Glomerular endothelial cell (primary cell): ENCODE results near the gene RTKN. TPM values are rescaled to one million over a fixed set of nuclear protein-coding genes. Genes with fewer than 3 reads are reported as not detected.
"Not testable (repeated sequence)": the region's sequence is repeated elsewhere in the genome, so short reads cannot be mapped to it uniquely, and the experiment has no call there.

Source experiments
- DNase-seq: peaks from one replicate; pipeline ENCODE4 v3.0.0-alpha.2; 2011; ENCODE audit warnings: low read depth, low spot score; ENCODE audit errors: extremely low read depth
- total RNA-seq: library from RNA; depleted of rRNA; stranded (reverse); fragments of >200 nt; gene quantifications from 2 replicates; pipeline ENCODE4 v1.2.3, GENCODE V29; 2015

RTKN gene
- total RNA-seq, 1 donor from 2014 or later, result 14.5 TPM

DNA sequence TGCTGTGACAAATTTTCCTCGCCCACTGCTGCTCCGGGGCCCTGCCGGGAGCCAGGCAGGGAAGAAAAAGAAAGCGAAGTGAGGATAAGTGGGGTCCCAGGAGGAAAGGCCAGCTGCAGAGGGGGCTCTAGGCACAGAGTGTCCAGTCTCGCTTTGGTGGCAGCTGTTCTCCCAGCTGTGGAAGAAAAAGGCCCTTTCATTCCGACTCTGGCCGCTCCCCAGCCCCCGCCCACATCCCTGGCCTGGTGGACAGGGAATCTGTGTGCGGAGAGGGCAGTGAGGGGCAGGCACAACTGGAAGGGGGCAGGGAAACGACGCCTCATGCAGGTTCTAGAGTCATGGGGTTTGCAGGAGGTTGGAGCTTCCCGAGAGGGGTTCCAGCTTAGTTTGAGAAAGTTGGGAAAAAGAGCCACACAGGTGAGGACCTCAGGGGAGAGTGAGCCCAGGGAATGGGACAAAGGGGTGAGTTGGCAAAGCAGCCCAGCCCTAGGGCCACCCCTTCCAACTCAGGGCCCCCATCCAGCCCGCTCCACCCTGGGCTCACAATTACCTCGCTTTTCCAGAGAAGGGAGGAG is 1.8 kb downstream of the RTKN start:
- DNase-seq, result no peak

DNA sequence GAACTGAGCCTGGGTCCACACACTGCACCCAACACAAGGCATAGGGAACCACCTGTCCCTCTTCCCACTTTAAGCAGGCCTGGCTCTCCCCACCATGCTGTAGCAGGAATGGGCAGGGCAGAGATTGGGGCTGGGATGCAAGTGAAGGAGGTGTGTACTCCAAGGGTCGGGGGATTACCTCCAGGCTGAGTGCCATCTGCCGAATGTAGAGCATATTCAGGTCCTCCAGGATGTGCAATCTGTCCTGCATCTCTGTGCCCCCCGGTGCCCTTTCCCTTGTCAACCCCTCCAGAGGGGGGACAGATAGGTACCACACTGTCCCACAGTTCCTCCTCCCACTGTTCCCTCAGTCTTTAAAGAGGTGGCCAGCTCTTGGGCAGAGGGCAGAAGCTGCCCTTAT is 2.4 kb downstream of the RTKN start:
- no peak for DNase-seq

DNA sequence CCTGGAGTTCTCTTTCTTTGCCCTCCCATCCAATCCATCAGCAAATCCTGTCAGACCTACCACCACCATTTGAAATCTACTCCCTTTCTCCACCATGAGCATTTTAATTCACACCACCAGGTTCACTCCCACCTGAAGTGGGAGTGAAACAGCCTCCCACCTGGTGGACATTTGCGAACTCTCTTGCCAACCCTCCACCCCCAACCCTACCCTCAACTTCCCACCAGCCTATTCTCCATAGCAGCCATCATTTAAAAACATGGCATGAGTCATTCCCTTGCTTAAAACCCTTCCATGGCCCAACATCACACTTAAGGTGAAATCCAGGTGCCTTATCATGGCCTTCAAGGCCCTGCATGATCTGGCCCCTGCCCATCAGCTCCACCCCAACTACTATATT is 3.5 kb downstream of the RTKN start:
- DNase-seq, result no peak

GRCh38 chr2:74436848-74437695 is 4.7 kb downstream of the RTKN start:
- no peak for DNase-seq

GRCh38 chr2:74436111-74436805 is 5.5 kb downstream of the RTKN start:
- no peak for DNase-seq

GRCh38 chr2:74430502-74430901 is 11.2 kb downstream of the RTKN start:
- DNase-seq, result no peak

DNA sequence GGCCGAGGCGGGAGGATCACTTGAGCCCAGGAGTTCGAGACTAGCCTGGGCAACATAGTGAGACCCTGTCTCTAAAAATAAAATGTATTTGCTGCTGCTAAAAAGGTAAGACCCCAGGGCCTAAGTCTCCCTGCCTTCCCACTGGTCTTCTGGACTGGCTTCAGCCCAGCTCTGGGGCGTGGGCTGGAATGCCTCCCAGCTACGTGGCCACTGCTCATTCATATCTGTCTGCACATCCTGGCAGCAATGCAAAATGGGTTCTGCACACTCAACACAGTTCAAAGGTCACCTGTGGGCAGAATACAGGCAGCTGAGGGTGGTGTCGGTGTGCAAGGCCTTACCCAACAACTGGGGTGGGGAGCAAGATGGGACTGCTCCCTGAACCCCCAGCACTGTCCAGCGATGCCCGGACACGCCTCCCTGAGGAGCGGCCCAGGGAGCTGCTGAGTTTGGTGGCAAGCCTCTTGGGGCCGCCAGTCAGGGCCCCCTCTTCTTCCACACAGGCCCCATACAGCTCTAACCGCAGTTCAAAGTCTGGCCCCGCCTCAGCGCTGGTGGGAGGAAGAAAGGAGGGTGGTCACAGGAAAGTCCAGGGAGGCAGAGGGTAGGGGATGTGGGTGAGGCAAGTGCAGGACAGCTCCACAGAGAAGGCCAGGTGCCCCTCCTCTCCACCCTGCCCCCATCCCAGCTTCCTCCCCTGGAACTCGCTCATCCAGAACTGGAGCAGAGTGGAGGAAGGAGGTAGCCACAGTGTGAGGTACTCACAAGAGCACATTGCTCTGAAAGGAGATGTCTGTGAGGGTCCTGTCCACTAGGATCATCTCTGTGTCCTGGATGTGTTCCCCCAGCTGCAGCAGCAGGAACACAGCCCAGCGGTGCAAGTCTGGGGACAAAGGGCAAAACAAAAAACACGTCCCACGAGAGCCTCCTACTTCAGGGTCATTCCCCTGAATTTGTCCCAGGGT is 12.0 kb downstream of the RTKN start:
- DNase-seq, result no peak

GRCh38 chr2:74428675-74429074 is 13.1 kb downstream of the RTKN start:
- no peak for DNase-seq

GRCh38 chr2:74427551-74427950 is 14.2 kb downstream of the RTKN start:
- no peak for DNase-seq

DNA sequence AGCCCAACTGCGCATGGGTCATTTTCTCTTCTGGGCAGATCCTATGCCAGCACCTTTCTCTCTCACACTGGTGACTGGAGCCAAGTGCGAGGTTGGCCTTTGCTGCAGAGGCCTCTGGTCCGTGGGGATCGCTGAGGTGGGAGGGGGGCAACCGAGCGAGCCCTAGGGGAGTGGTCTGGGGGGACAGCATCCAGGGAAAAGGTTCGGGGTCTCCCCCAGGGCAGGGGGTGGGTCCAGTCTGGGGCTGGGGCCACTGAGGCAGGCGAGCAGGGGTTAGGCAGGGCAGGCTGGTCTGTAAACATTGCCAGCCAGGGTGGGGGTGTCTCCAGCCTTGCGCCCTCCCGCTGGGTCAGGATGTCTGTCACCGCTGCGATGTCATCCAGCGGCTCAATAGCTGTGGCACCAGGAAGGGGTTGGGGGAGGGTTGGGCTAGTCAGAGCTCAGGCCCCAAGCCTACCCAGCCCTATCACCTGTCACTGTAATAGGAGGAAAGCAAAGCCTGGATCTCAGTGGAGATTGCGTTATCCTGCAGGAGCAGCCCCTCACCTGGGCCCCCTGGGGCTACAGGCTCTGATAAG is 15.5 kb downstream of the RTKN start:
- no peak for DNase-seq

DNA sequence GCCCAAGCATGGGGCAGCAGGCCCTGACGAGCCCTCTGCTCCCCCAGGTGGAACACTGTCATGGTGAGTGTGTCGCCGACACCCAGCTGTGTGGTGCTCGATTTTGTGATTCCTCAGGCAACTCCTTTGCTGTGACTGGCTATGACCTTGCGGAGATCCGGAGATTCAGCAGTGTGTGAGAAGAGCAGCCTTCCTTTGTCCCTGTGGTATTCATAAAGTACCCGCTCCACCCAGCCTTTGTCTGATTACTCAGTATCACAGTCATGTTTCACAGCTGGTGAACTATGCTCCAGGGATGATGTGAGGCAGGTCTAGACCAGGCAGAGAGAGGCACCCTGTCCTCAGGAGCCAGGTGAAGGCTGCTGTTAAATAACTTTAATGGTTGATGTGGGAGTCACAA is 16.2 kb downstream of the RTKN start:
- DNase-seq, result no peak

DNA sequence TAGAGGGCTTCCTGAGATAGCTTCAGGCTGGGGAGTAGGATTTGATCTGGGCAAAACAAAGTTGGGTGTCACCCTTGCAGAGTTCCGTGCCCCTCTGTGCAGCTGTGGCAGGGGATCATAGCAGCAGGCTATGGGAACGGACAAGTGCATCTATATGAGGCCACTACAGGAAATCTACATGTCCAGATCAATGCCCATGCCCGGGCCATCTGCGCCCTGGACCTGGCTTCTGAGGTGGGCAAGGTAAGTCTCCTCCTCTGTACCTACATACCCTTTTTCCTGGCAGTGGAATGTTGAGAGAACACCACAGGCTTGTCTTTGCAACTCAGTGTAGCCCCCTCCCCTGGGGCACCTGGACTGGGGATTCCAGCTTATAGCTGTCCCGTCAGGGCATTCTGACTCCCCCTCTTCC is 16.7 kb downstream of the RTKN start:
- DNase-seq, result no peak

DNA sequence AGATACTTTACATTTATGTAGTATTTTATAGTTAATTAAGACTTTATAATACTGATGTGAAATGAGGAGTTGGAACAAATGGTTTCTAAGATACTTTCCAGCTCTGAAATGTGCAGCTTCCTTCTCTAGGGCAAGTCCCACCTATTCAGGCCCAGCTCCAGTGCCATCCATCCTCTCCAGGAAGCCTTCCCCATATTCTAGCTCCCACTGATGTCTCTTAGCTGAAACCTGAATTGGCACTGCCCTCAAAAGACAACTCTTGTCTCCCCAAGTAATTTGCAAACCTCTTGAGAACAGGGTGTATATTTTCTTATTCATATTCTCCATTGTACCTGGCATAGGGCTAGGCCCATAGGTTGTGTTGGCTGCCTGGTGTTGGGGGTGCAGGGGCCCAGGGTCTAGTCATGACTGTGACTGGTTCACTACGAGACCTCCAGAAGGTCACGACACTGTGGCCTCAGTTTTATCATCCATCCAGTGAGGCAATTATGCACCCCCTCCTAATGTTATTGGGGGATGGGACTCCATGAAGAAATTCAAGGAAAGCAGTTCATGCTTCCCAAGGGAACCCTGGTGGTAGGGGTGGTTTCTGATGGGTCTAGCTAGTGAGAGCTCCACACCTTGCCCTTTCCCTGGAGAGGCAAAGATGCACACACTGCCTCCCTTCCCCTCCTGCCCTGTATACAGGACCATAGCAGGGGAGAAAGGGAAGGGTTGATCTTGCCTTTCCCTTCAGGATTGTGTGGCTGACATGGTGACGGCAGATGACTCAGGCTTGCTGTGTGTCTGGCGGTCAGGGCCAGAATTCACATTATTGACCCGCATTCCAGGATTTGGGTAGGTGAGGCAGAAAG is 17.4 kb downstream of the RTKN start:
- no peak for DNase-seq

- DNase-seq, result no peak
These were observed 18.3 kb downstream of the RTKN start for GRCh38 chr2:74423231-74424095.

- no peak for DNase-seq
These were observed 20.4 kb downstream of the RTKN start, which contains the start of the genes C2orf81 and WDR54 for GRCh38 chr2:74421221-74421870. C2orf81 (minus strand) TSS chr2:74421619; CDS start chr2:74421560, 59 bp downstream. WDR54 (plus strand) TSS chr2:74421730; CDS start chr2:74422154, 424 bp downstream.

DNA sequence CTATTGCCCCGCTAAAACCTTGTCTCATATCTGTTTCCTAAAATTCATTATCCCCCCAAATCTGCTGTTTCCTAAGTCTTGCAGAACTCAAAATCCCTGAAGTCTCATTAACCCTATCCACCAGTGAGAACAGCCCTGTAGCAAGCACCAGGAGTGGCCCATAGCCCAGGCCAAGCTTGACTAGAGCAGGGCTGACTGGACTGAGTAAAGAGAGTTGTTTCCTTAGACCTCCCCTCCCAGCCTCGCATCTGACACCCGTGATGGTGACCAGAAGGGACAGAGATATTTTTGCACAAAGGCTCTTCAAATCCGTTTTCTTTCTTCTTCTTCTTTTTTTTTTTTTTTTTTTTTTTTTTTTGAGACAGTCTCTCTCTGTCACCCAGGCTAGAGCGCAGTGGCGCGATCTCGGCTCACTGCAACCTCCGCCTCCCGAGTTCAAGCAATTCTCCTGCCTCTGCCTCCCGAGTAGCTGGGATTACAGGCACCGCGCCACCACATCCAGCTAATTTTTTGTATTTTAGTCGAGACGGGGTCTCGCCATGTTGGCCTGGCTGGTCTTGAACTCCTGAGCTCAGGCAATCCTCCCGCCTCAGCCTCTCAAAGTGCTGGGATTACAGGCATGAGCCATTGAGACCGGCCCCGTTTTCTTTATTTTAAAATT is 21.2 kb downstream of the RTKN start:
- DNase-seq, result not testable (repeated sequence)

DNA sequence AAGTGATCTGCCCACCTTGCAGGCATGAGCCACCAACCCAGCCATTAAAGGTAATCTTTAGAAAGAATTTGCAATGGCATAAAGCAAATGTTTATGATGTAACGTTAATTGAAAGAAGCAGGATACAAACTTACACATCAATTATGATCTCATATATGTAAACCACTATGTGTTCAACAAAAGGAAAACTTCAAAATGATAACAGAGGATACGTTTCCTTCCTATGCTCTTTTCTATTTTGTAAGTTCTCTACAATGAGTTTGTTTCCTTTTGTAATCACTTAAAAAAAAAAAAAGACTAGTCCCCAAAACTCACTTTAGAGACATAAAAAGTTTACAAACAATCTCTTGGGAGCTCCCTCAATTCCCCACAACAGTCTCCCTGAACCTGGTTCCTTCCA is 21.7 kb downstream of the RTKN start:
- no peak for DNase-seq
